A673 (cell line): ENCODE measurements around the gene GTF2E1. TPM values are rescaled to one million over a fixed set of nuclear protein-coding genes. Genes with fewer than 3 reads are reported as not detected.

Source experiments
- BruUV-seq: library from RNA; stranded (reverse); fragments of 400-500 nt; replicated peaks from 2 replicates; lab custom pipeline; 2021; lab: Mats Ljungman, UMichigan
- CTCF ChIA-PET: fragments of 300-600 bp; sonication (Branson Sonifier 250); formaldehyde crosslinking; loops from one replicate; lab custom pipeline; 2022; ENCODE audit warnings: antibody characterized with exemption; lab: Charles Lee
- POLR2A ChIA-PET: fragments of 300-600 bp; sonication (Branson Sonifier 250); formaldehyde crosslinking; loops from one replicate; lab custom pipeline; 2022; ENCODE audit warnings: antibody characterized with exemption; ENCODE audit not compliant: low non-redundant PET; lab: Charles Lee
- DNase-seq: peaks from one replicate; pipeline ENCODE4 v3.0.0-alpha.2; 2015; ENCODE audit warnings: low spot score
- H3K27ac ChIP-seq: fragments of 200-600 bp; sonication (generic); 2 replicates; pipeline ENCODE4 v1.5.1; 2016; ENCODE audit warnings: mixed run types, low read depth, mild to moderate bottlenecking, mixed read lengths, antibody characterized with exemption, low read length; ENCODE audit not compliant: poor library complexity, severe bottlenecking
- H3K27me3 ChIP-seq: fragments of 200-600 bp; sonication (generic); replicated peaks from 2 replicates; pipeline ENCODE4 v1.6.1; 2017; ENCODE audit warnings: mixed run types, low read depth, mild to moderate bottlenecking, mixed read lengths, antibody characterized with exemption, low read length; ENCODE audit not compliant: insufficient read depth, poor library complexity
- H3K36me3 ChIP-seq: fragments of 200-600 bp; sonication (generic); 2 replicates; pipeline ENCODE4 v1.6.1; 2016; ENCODE audit warnings: mixed run types, mild to moderate bottlenecking, mixed read lengths, antibody characterized with exemption, low read length; ENCODE audit not compliant: insufficient read depth, poor library complexity, severe bottlenecking
- H3K4me1 ChIP-seq: fragments of 200-600 bp; sonication (generic); 2 replicates; pipeline ENCODE4 v1.6.1; 2017; ENCODE audit warnings: mixed run types, mild to moderate bottlenecking, mixed read lengths, antibody characterized with exemption, low read length; ENCODE audit not compliant: insufficient read depth, poor library complexity, severe bottlenecking
- H3K4me3 ChIP-seq: fragments of 200-600 bp; sonication (generic); 2 replicates; pipeline ENCODE4 v1.5.1; 2016; ENCODE audit warnings: low read depth, mixed run types, mild to moderate bottlenecking, mixed read lengths, low read length; ENCODE audit not compliant: poor library complexity, severe bottlenecking
- H3K9me3 ChIP-seq: fragments of 200-600 bp; sonication (generic); 2 replicates; pipeline ENCODE4 v1.6.1; 2016; ENCODE audit warnings: mixed run types, low read depth, mild to moderate bottlenecking, mixed read lengths, antibody characterized with exemption, low read length; ENCODE audit not compliant: poor library complexity, severe bottlenecking
- EZH2 ChIP-seq: fragments of 200-600 bp; sonication (generic); IDR thresholded peaks from 2 replicates; pipeline ENCODE4 v1.6.1; 2017; ENCODE audit warnings: borderline replicate concordance, low read depth, mild to moderate bottlenecking, mixed read lengths, antibody characterized with exemption, low read length; ENCODE audit not compliant: poor library complexity, severe bottlenecking
- intact Hi-C: fragments of 100-400 bp; cut with micrococcal nuclease; formaldehyde crosslinking; loops from one replicate; pipeline ENCODE4 v1.10.0; 2022; ENCODE audit not compliant: unreplicated experiment
- total RNA-seq: library from RNA; stranded (reverse); gene quantifications from 2 replicates; pipeline ENCODE4 v1.2.3, GENCODE V29; 2021
- TF ChIP-seq, protein P1 (sequence below): fragments of 300-800, 200-600 bp; sonication (generic); conservative IDR thresholded peaks from 2 replicates; pipeline ENCODE4 v1.5.1; 2017; ENCODE audit warnings: low read depth, mild to moderate bottlenecking, antibody characterized with exemption, low read length, moderate library complexity, mixed read lengths

GTF2E1 gene
- total RNA-seq, 1 experiment from 2014 or later = 21.7 TPM

DNA sequence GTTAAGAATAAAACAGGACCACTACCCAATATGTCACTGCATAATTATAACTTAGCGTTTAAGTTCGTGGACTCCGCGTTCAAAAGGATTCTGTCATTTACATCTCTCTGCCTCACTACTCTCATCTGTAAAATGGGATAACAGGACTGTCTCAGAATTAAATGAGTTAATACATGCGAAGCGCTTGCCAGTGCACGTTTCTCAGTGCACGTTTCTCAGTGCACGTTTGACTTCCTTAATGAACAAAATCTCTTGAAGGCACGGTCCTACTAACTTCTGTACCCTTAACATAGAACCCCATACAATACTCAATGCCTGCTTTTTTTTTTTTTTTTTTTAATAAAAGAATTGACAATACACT, 727 bp upstream of the GTF2E1 start:
- Histone ChIP-seq H3K9me3 (no peaks in the 10 kb centered on the region), H3K27me3 (no peaks in the 10 kb centered on the region), H3K36me3 (peaks cover 3% of the 10 kb centered on the region), H3K27ac (peak overlapping the region; percentile 97), H3K4me1 (peaks cover 12% of the 10 kb centered on the region), H3K4me3 (peak overlapping the region; percentile 92)
- ChIA-PET CTCF (no interaction called here), POLR2A (no interaction called here)
- no peak for DNase-seq
- TF ChIP-seq, protein P1, sequence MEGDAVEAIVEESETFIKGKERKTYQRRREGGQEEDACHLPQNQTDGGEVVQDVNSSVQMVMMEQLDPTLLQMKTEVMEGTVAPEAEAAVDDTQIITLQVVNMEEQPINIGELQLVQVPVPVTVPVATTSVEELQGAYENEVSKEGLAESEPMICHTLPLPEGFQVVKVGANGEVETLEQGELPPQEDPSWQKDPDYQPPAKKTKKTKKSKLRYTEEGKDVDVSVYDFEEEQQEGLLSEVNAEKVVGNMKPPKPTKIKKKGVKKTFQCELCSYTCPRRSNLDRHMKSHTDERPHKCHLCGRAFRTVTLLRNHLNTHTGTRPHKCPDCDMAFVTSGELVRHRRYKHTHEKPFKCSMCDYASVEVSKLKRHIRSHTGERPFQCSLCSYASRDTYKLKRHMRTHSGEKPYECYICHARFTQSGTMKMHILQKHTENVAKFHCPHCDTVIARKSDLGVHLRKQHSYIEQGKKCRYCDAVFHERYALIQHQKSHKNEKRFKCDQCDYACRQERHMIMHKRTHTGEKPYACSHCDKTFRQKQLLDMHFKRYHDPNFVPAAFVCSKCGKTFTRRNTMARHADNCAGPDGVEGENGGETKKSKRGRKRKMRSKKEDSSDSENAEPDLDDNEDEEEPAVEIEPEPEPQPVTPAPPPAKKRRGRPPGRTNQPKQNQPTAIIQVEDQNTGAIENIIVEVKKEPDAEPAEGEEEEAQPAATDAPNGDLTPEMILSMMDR = no peak
- TF ChIP-seq EZH2 = no peak
- intact Hi-C loops = loop anchor here (5.0 kb wide), 2 partner anchors 65 to 145 kb away; partner anchors contain the start of gene NDUFB4
- BruUV-seq = no TSS peak

DNA sequence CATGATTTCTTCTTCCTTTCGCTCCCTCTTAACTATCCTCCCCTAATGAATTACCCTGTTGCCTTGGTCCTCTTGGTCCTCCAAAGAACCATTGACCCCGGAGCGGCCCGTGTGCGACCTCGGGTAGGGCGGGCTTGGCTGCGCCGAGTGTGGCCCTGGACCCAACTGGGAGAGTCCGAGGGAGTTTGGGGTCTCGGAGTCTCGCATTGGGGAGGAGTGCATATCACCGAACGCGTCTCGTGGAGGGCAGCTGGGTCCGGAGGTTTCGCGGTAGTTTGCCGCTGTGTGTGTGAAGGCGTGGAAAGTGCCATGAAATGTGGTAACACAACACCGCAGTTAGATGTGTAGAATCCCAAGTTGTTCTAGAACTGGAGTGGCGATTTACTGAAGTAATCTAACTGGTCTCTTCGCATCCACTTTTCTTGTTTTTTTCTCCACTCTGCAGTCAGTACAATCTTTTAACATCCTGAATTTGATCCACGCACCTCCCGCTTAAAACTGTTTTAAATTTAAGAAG, 363 bp downstream of the GTF2E1 start:
- POLR2A ChIA-PET = interaction anchor here (0.6 kb wide), 1 partner anchor 474 kb away, joined by 4 read pairs; no protein-coding TSS in a partner anchor
- no peaks in the 10 kb centered on the region for H3K9me3 ChIP-seq
- peak overlapping the region; percentile 92 for H3K4me3 ChIP-seq
- DNase-seq = peak; percentile 17
- TF ChIP-seq EZH2 = no peak
- TF ChIP-seq, protein P1 = no peak
- CTCF ChIA-PET = no interaction called here
- intact Hi-C loops = loop anchor here (5.0 kb wide), 2 partner anchors 66 to 146 kb away; partner anchors contain the start of gene NDUFB4
- peaks cover 2% of the 10 kb centered on the region for H3K36me3 ChIP-seq
- no peaks in the 10 kb centered on the region for H3K27me3 ChIP-seq
- TSS peak; percentile 81 for BruUV-seq
- H3K4me1 ChIP-seq = peaks cover 12% of the 10 kb centered on the region
- peak overlapping the region; percentile 97 for H3K27ac ChIP-seq

DNA sequence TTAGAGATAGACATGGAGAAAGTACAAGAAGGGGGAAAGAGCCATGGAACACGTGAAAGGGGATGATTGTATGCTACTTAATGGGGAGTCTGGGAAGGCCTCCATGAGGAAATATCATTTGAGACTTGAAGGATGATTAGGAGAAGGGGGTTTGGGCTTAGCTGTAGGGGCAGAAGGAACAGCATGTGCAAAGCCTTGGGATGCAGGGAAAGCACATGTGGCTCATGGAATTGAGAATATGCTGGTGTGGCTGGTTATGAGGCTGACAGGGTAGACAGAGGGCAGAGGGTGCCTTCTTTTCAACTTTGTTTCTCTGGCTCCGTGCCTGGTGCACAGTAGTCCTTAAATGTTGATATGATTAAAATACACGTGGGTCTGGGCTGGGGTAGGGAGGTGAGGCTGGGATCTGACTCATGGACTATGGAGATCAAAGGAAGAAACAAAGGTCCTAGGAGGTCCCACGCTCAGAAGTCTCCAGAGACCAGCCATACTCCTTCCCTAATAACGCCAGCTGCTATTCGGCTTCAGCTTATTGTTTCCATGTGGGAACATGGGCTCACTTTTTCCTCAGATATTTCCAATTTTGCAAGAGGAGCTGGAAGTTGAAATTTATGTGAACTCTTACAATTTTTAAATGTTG, 1.1 kb downstream of the GTF2E1 start:
- no TSS peak for BruUV-seq
- TF ChIP-seq EZH2 = no peak
- TF ChIP-seq, protein P1 = no peak
- H3K4me3 ChIP-seq = peak overlapping the region; percentile 92
- CTCF ChIA-PET = no interaction called here
- POLR2A ChIA-PET = no interaction called here
- H3K4me1 ChIP-seq = peaks cover 12% of the 10 kb centered on the region
- H3K27ac ChIP-seq = peak overlapping the region; percentile 97
- intact Hi-C loops = loop anchor here (5.0 kb wide), 2 partner anchors 66 to 146 kb away; partner anchors contain the start of gene NDUFB4
- no peak for DNase-seq
- H3K36me3 ChIP-seq = no peaks in the 10 kb centered on the region
- no peaks in the 10 kb centered on the region for H3K27me3 ChIP-seq
- H3K9me3 ChIP-seq = no peaks in the 10 kb centered on the region
